ENCODE data around the gene FBXL20.

FBXL20 gene

GRCh38 chr17:39244600-39245570 is 156.5 kb downstream of the FBXL20 start:
- DNase-seq, result peak; percentile 78

- DNase-seq, result no peak
Observed at GRCh38 chr17:39244016-39244599, 157.3 kb downstream of the FBXL20 start.

- DNase-seq, result no peak
Observed at GRCh38 chr17:39243155-39243554, 158.3 kb downstream of the FBXL20 start.

GRCh38 chr17:39240631-39241030 is 160.8 kb downstream of the FBXL20 start:
- DNase-seq, result no peak

GRCh38 chr17:39239640-39240314 is 161.6 kb downstream of the FBXL20 start:
- DNase-seq, result peak; percentile 78

GRCh38 chr17:39238311-39238972 is 163.0 kb downstream of the FBXL20 start:
- DNase-seq, result no peak

- DNase-seq, result no peak
Observed at GRCh38 chr17:39237586-39237985, 163.8 kb downstream of the FBXL20 start.

- peak; percentile 95 for DNase-seq
Observed at GRCh38 chr17:39236981-39237441, 164.4 kb downstream of the FBXL20 start.

- peak; percentile 62 for DNase-seq
Observed at GRCh38 chr17:39236450-39236927, 164.9 kb downstream of the FBXL20 start.

GRCh38 chr17:39235555-39236449 is 165.6 kb downstream of the FBXL20 start:
- DNase-seq, result peak; percentile 34

- DNase-seq, result peak; percentile 33
Observed at GRCh38 chr17:39231591-39232551, 169.6 kb downstream of the FBXL20 start.

GRCh38 chr17:39231091-39231561 is 170.3 kb downstream of the FBXL20 start:
- DNase-seq, result no peak

GRCh38 chr17:39230361-39230760 is 171.1 kb downstream of the FBXL20 start:
- no peak for DNase-seq

GRCh38 chr17:39229274-39229913 is 172.0 kb downstream of the FBXL20 start:
- no peak for DNase-seq

- DNase-seq, result no peak
Observed at GRCh38 chr17:39227364-39227919, 174.0 kb downstream of the FBXL20 start.

- DNase-seq, result peak; percentile 83
Observed at GRCh38 chr17:39225959-39226683, 175.3 kb downstream of the FBXL20 start.

- DNase-seq, result no peak
Observed at GRCh38 chr17:39225308-39225958, 176.0 kb downstream of the FBXL20 start, which contains the start of gene STAC2. Gene STAC2 (minus strand): TSS chr17:39225945. CDS start chr17:39225502, 443 bp downstream.

GRCh38 chr17:39224778-39225307 is 176.6 kb downstream of the FBXL20 start:
- DNase-seq, result no peak

All from NCI-H146 (cell line).